GM18520 (cell line): ENCODE data around the gene KRTAP21-2.
"Not testable (repeated sequence)": the region's sequence is repeated elsewhere in the genome, so short reads cannot be mapped to it uniquely, and the experiment has no call there.

Experiments
- ATAC-seq: cut with Tn5 transposase; IDR thresholded peaks from one replicate; pipeline ENCODE4 v1.9.1; 2021; ENCODE audit not compliant: unreplicated experiment

Gene KRTAP21-2

DNA sequence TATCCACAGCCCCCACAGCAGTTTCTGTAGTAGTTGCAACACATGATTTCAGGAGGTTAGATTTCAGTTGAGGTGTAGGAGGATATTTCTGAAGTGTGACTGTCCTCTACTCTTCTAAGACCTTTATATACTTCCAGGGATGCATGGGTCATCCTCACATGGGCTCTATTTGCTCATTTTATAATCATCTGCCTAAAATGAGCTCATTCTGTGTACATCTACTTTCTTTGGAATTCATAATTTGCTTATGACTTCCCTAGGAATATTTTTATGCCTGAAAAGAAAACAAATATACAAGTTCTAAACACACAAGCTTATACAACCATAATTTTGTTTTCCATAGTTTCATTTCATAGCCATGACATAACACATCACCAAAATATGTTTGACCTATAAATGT is at the start of gene KRTAP21-2:
KRTAP21-2 (minus strand) TSS at position 101 of the 400 bp plus-strand sequence; CDS start at position 44, 57 bp downstream.
- ATAC-seq, result no peak

DNA sequence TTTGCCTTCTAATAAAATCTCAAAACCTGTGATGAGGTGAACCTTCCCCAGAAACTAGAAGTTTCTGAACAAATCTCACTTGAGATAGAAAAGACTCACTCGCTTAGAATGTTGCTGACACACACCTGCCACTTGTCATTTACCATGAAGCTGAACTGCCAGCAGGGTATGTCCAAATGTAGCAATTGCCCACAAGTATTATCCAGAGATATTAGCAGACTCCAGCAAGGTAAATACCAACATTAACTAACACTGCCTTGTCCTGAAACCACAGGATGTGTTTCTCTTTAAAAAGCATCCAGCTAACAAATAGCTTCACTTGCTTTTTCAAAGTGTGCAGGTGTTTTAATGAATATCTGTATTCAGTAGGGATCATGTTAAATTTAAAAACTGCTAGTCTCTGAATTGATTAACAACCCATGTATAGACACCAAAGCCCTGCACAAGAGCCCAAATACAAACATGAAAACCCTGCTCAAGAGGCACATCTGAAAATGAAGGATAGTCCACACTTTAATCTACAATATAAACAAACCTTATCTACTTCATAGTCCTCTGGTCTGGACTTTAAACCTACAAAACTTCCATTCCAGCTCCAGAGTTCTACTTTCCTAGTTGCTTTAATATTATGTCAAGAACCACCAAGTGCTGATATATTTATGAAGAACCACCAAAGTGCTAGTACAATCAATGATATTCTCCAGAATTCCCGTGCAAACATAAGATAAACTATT is 46.7 kb upstream of the KRTAP21-2 start:
- ATAC-seq, result no peak

DNA sequence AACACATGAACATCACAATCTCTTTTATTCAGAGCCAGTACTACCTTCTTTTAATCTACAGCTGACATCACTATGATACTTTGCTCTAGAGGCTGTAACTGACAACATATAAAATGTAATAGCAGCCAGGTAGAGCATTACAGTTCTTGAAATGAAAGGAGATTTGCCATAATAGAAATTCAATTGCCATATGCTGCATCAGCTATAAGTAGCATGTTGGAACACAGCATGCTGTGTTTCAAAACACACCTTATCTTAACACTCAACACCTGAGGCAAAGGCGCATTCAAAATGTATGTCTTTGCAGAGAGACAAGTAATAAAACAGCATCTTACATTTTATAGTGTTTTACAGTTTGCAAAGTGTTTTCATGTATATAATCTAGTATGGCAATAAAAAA is 32.2 kb upstream of the KRTAP21-2 start:
- ATAC-seq, result no peak

DNA sequence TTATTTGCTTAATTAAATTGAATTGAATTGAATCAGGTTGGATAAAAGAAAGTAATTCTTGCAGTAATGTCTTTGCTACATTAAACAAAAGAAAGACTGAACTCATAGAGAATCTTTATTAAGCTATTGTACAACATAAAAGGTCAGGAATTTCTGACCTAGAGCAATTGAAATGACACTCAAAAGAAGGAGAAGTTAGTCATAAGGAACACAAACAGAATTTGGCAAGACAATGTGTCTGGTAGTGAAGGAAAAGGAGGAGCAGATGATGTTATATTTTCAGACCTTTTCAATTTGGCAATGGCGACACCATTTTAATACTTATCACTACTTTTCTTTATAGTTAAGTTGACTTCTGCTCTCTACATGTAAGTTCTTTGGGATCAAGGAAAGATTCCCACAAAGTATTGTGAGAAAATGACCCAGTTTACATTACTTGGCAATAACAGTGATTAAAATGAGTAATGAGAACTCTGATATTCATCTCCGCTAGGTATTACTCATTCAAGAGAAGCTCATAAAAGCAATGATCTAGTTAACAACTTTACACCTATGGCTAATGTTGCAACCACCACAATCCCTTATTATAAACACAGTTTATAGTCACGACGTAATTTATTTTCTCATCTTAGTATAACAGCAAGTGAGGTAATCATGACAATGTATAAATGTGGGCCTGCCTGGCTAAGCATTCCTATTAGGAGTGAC is 22.8 kb upstream of the KRTAP21-2 start:
- no peak for ATAC-seq

DNA sequence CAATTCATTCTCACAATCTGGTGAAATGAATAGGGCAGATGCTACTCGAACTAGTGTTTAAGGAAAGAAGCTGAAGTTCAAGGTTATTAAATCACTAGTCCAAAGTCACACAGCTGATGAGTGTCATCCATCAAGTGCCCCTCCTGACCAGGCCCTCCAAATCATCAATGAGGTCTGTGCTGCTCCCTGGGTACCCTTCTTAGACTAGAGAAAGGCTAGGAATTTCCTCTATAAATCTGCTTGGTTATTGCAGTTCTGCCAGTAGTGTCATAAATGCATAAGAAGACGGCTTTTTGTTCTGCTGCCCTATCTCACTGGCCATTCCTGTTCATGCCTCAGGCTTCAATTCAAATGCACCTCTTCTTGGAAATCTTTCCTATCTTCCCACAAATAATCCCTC is 13.7 kb upstream of the KRTAP21-2 start:
- ATAC-seq, result no peak

DNA sequence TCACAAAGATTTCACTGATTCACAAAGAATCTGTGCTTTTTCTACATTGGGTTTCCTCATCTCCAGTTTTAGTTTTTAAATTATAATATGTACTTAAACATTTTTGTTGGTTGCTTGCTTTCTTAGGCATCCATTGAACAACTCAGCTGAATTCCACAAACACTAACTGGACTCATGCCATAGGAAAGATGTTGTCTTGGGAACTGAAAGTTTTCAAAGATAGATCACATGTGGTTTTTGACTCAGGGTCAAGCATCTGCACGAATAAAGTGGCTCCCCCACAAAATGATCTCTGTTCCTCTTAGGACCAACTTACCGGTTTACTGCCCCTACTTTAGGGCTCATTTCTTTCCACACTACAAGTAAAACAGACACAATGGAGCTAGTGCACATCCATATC is 11.2 kb upstream of the KRTAP21-2 start:
- no peak for ATAC-seq

DNA sequence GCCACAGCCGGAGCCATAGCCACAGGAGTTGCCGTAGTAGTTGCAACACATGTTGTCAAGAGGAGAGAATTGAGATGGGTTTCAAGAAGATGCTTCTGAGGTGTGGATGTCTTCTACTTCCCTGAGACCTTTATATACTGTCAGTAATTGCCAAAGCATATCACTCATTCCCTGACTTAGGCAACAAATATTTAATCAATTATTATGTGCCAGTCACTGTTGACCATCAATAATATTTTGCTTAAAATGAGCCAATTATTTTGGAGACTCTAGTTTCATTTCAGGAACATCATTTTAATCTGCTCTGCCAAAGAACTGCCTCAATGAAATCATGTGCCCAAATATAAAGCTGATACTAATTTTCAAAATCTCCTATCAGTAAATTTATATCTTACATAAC is 8.3 kb upstream of the KRTAP21-2 start, which contains the start of gene KRTAP21-1:
KRTAP21-1 (minus strand) TSS at position 101 of the 400 bp plus-strand sequence; CDS start at position 51, 50 bp downstream.
- ATAC-seq, result not testable (repeated sequence)

DNA sequence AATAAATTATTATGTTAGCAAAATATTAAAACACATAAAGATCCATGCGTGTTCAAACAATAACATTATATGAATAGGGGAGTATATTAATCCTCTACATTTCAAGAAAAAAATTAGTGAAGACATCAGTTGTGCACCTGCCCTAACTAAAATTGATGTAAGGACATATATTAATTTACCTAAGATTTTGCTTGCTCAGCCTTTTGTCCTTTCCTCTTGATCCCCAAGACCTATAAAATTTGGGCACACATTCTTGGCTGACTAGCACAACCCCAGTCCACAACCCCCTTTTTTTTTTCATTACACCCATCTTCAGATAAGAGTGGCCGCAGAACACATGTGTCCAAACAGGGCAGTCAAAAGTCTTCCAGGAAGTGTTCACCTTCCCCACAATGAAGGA is 6.6 kb downstream of the KRTAP21-2 start:
- no peak for ATAC-seq

DNA sequence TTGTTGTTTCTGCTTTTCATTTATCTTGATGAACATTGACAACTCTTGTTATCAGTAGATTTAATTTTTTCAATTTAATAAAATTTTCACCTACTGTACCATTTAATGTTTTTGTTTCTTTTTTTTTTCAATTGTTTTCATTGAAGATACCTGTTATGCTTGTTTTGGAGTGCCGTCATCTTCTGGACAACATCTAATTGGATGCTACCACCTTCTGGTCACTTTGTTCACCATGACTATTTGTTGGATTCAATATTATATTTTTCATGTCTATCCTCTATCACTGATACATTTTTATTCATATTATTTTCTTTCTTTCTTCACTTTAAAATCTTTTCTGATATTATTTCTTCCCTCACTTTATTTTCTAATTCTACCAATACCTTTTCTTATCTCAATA is 14.0 kb downstream of the KRTAP21-2 start:
- no peak for ATAC-seq

DNA sequence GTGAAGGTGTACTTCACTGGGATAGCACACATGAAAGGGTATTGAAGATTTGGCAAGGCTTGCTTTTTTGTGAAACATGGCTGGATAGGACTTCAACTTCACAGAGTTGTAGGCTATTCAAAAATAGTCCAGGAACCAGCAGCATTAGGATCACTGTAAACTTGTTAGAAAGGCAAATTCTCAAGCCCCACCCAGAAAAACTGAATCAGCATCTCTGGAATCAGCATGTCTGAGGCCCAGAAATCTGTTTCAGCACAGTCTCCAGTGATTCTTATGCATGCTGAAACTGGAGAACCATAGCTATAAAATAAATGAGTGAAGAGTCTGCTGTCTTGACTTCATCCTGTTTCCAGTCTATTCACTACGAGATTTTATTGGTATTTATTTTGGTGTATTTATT is 20.3 kb downstream of the KRTAP21-2 start:
- no peak for ATAC-seq

DNA sequence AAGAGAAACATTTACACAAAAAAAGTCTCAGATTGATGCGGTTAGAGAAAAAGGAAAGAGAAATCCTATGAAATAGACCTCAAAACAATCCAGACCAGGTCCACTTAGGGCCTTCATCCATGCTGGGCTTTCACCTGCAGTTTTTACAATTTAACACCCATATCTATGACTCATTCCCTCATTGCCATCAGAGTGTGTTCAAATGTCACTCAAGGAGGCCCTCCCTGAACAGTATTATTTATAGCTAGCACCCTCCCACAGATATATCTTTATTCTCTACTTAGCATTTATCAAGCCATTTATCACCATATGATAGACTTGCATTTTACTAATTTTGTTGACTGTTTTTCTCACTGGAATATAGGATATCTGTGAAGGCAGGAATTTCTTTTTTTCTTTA is 27.7 kb downstream of the KRTAP21-2 start:
- no peak for ATAC-seq

DNA sequence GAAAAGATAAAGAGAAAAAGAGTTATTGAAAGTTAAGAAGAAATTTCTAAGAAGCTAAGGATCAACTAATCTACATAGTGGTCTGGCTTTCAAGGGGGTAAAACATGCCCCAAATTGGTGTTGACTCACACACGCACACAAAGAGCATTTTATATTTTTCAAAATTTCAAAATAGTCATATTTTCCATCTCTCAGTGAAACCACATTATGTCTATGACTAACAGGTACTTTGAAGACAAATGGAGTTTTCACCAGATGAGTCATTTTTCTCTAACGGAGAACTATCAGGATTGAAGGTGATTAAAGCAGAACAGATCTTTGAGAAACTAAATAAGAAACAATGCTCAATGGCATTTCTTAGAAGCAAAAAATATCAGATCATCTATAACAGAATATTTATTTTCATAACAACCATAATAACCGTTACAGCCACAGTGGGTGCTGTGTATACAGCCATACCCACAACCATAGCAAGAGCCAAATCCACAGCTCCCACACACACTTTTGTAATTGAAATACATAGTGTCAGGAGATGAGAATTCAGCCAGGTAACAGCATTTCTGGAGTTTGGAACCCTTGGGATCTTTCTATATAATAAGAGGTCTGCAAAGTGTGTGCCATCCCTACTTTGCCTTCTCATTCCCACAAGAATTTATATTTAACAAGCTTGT is 28.7 kb downstream of the KRTAP21-2 start, which contains the start of gene KRTAP21-3:
KRTAP21-3 (minus strand) TSS at position 539 of the 671 bp plus-strand sequence; CDS start at position 521, 18 bp downstream.
- ATAC-seq, result no peak

DNA sequence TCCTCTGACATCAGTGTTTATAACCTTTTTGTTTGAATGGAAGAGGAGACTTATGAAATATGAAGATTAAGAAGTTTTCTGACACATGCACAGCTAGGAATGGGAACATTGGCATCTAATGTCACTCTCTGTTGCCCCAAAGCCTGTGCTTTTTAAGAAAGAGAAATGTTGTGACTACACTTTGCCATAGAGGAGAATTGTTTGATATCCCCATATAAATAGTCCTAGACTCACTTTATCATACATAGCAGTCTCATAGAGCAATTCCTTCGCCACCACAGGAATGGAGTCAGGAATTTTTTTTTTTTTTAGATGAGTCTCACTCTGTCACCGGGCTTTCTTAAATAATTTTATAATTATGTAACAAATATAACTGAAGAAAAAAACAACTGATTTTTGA is 30.0 kb downstream of the KRTAP21-2 start:
- no peak for ATAC-seq

DNA sequence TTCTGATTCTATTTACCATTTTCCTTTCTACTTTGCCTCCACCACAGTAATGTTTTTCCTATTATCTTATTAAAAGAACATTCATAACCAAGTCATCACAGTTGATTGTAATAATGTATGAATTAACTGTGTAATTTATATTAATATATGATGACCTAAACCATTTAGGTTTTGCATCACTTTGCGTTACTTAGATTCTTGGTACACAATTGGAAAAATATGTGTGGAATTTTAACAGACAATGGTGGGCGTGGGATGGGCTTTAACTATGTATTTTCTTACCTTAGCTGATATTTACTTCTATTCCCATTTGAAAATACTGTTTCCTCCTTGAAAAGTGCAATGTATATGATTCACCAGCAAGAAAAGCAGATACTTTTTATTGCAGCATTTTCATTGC is 32.1 kb downstream of the KRTAP21-2 start:
- no peak for ATAC-seq

DNA sequence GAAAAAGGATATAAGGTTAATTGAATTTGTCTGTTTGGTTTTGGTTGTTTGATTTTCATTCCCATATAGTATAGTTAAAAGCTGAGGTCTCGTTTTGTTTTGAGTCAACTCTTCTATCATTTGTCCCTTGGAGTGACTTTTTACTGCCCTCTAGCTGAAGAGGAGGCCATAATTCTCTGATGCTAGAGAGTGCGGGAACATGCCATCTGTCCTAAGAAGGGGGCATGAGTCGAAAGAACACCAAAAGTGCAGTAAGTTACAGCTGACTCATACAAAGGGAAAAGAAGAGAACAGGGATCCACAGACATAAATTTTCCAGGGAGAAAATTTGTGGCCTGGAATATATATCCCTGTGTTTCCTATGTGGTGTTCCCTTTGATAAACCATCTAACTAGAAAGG is 32.6 kb downstream of the KRTAP21-2 start:
- no peak for ATAC-seq

DNA sequence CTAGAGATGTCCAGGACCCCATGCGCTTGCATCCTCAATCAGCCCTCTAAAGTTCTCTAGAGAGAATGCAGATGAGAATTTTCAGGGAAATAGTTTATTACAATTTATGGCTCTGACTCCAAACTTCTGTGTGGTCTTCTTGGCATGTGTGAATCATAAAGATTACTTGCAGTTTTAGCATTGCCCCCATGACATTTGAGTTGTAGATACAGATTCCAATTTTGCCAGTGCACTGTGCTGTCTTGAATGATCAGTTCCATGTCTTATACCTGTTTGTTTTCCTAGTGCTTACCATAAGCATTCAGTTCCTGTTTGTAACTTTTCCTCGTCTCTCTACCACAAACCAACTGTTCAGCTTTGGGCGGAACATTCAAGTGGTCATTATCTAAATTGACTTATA is 33.3 kb downstream of the KRTAP21-2 start:
- no peak for ATAC-seq

DNA sequence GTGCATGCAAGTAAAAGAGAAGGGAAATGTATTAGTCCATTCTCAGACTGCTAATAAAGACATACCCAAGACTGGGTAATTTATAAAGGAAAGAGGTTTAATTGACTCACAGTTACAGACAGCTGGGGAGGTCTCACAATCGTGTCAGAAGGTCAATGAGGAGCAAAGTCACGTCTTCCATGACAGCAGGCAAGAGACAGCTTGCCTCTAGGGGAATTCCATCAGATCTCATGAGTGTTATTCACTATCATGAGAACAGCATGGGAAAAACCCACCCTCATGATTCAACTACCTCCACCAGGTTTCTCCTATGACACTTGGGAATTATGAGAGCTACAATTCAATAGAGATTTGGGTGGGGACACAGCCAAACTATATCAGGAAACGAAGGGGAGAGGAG is 36.6 kb downstream of the KRTAP21-2 start:
- ATAC-seq, result no peak

DNA sequence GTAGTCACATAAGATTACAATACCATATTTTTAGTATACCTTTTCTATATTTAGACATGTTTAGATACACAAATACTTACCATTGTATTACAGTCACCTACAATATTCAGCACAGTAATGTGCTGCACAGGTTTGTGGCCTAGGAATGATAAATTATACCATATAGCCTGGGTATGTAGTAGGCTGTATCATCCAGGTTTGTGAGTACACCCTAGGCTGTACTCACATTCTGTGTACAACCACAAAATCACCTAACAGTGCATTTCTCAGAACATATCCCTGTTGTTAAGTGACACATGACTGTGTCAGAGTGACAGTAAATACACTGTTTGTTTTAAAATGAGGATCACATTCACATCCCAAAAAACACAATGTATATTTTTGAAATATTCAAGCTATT is 39.6 kb downstream of the KRTAP21-2 start:
- ATAC-seq, result no peak
